T-helper 2 cell (primary cell): ENCODE data around the gene UTP3.
"Not testable (repeated sequence)": the region's sequence is repeated elsewhere in the genome, so short reads cannot be mapped to it uniquely, and the experiment has no call there.

Source experiments
- DNase-seq, 5 experiments: peaks; one replicate each; pipeline versions ENCODE4 v3.0.0 to v3.0.0-alpha.2; 2012 to 2022

UTP3 gene

GRCh38 chr4:70687392-70687791 is 940 bp upstream of the UTP3 start:
- DNase-seq = no peak

GRCh38 chr4:70688795-70689231 is 481 bp downstream of the UTP3 start:
- DNase-seq = peak in 1 of 5 experiments; percentile 24

GRCh38 chr4:70691661-70692060 is 3.3 kb downstream of the UTP3 start:
- DNase-seq = no peak

GRCh38 chr4:70694633-70695032 is 6.3 kb downstream of the UTP3 start:
- not testable (repeated sequence) for DNase-seq

- not testable (repeated sequence) for DNase-seq
Observed at GRCh38 chr4:70698435-70698834, 10.1 kb downstream of the UTP3 start.

GRCh38 chr4:70700712-70701111 is 12.4 kb downstream of the UTP3 start:
- no peak for DNase-seq

GRCh38 chr4:70701271-70701670 is 12.9 kb downstream of the UTP3 start:
- DNase-seq = no peak

- DNase-seq = not testable (repeated sequence)
Observed at GRCh38 chr4:70702592-70702991, 14.3 kb downstream of the UTP3 start.

GRCh38 chr4:70703619-70704214 is 15.4 kb downstream of the UTP3 start:
- no peak for DNase-seq

- DNase-seq = peak; percentile 41 to 58 (median 52)
Observed at GRCh38 chr4:70704215-70704930, 16.0 kb downstream of the UTP3 start.

GRCh38 chr4:70704931-70705182 is 16.5 kb downstream of the UTP3 start:
- no peak for DNase-seq

GRCh38 chr4:70705183-70706043 is 17.1 kb downstream of the UTP3 start:
- DNase-seq = peak; percentile 53 to 81 (median 71)

GRCh38 chr4:70706044-70706461 is 17.7 kb downstream of the UTP3 start:
- no peak for DNase-seq

GRCh38 chr4:70706516-70706915 is 18.2 kb downstream of the UTP3 start:
- DNase-seq = no peak

- no peak for DNase-seq
Observed at GRCh38 chr4:70709611-70710205, 21.4 kb downstream of the UTP3 start.

GRCh38 chr4:70711599-70711998 is 23.3 kb downstream of the UTP3 start:
- no peak for DNase-seq

- DNase-seq = no peak
Observed at GRCh38 chr4:70712150-70712549, 23.8 kb downstream of the UTP3 start.

GRCh38 chr4:70712604-70713452 is 24.5 kb downstream of the UTP3 start:
- DNase-seq = no peak

- DNase-seq = no peak
Observed at GRCh38 chr4:70713453-70714078, 25.2 kb downstream of the UTP3 start.

GRCh38 chr4:70714079-70714887 is 26.0 kb downstream of the UTP3 start:
- DNase-seq = no peak

- no peak for DNase-seq
Observed at GRCh38 chr4:70715097-70715496, 26.8 kb downstream of the UTP3 start.
